ENCODE data around the gene NNT.

NNT gene

GRCh38 chr5:43608406-43608805 is 5.4 kb downstream of the NNT start:
- DNase-seq (ENCODE audit: low spot score): no peak
- TF ChIP-seq CTCF (conservative IDR thresholded peaks at IDR 0.05; ENCODE audit: low read depth): no peak
- CTCF ChIA-PET: interaction anchor here (1.3 kb wide), 1 partner anchor 23 kb away, joined by 4 read pairs; no protein-coding TSS in a partner anchor
- H3K27ac ChIP-seq: no peak overlapping the region
- POLR2A ChIA-PET (ENCODE audit: low non-redundant PET): no interaction called here

- ChIA-PET POLR2A (ENCODE audit: low non-redundant PET) (no interaction called here), CTCF (interaction anchor here (0.6 to 1.3 kb wide), 2 partner anchors 13 to 22 kb away, joined by 3 to 4 read pairs; no protein-coding TSS in a partner anchor)
- TF ChIP-seq CTCF (conservative IDR thresholded peaks at IDR 0.05; ENCODE audit: low read depth): no peak
- H3K27ac ChIP-seq: no peak overlapping the region
- DNase-seq (ENCODE audit: low spot score): no peak
Measured at GRCh38 chr5:43609752-43610151, 6.8 kb downstream of the NNT start.

DNA sequence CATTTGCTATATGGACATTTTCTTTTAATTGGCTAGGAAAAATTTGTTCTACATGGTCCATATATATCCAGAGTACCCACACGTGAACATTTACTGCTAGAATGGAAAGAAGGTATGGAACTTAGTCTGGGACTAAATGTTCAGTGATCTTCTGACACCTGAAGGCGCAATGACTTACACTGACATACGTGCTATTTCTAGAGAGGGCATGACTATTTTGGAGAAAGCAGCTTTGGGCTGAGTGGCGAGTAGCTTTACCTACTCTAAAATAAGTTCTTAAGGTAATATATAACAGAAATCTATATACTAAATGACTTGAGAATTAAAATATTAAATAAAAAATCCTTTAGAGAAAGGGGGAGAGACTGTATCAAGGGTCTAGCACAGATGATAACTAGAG is 10.4 kb downstream of the NNT start:
- ChIA-PET POLR2A (ENCODE audit: low non-redundant PET) (no interaction called here), CTCF (no interaction called here)
- no peak overlapping the region for H3K27ac ChIP-seq
- TF ChIP-seq CTCF (conservative IDR thresholded peaks at IDR 0.05; ENCODE audit: low read depth): no peak
- no peak for DNase-seq (ENCODE audit: low spot score)

- TF ChIP-seq CTCF (conservative IDR thresholded peaks at IDR 0.05; ENCODE audit: low read depth): no peak
- POLR2A ChIA-PET (ENCODE audit: low non-redundant PET): no interaction called here
- no peak overlapping the region for H3K27ac ChIP-seq
- no peak for DNase-seq (ENCODE audit: low spot score)
- CTCF ChIA-PET: no interaction called here
Measured at GRCh38 chr5:43615445-43616184, 12.6 kb downstream of the NNT start.

GRCh38 chr5:43616535-43616934 is 13.6 kb downstream of the NNT start:
- DNase-seq (ENCODE audit: low spot score): no peak
- CTCF ChIA-PET: interaction anchor here (0.5 kb wide), 1 partner anchor 182 kb away, joined by 3 read pairs; no protein-coding TSS in a partner anchor
- H3K27ac ChIP-seq: no peak overlapping the region
- POLR2A ChIA-PET (ENCODE audit: low non-redundant PET): no interaction called here
- TF ChIP-seq CTCF (conservative IDR thresholded peaks at IDR 0.05; ENCODE audit: low read depth): no peak

DNA sequence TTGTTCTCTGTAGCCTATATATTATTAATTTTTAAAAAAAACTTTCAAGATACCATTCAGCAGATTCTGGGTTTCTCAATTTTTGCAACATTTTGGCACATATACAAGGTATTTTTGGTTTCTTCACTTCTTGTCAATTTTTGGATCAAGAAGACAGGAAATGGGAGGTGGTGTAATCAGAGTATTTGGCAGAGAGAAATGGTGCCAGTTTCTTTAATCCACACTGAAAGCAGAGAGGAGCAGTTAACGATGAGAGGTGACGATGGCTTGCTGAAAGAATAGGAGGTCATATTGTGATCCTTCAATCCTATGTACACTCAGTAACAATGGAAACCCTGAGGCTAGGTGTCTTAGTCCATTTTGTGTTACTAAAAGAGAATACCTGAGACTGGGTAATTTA is 16.4 kb downstream of the NNT start:
- ChIA-PET CTCF (no interaction called here), POLR2A (ENCODE audit: low non-redundant PET) (no interaction called here)
- no peak for DNase-seq (ENCODE audit: low spot score)
- no peak for TF ChIP-seq CTCF (conservative IDR thresholded peaks at IDR 0.05; ENCODE audit: low read depth)
- no peak overlapping the region for H3K27ac ChIP-seq

Data from RWPE1 (cell line).